ENCODE data around the gene LIPC.

DNA sequence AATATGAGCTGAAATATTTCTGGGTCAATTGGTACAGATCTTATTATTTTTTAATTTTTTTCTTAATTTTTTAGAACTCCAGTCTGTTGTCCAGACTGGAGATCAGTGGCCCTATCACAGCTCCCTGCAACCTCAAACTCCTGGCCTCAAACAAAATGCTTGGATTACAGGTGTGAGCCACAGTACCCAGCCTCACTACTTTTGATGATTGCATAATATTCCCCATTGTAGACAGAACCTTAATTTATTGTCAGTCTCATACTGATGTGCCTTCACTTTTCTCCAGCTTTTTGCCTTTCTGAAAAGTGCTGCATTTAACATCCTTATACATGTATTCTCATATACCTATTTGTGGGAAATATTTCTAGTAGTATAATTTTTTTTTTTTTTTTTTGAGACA lies 144.9 kb downstream of the LIPC start:
- TF ChIP-seq CTCF (IDR thresholded peaks at IDR 0.05) (no peak), ZFX (IDR thresholded peaks at IDR 0.05; ENCODE audit: borderline replicate concordance) (no peak)
